ENCODE data around the gene EGLN3. TPM values are rescaled to one million over a fixed set of nuclear protein-coding genes. Genes with fewer than 3 reads are reported as not detected.

The EGLN3 gene
- total RNA-seq, 1 experiment from 2014 or later: 3.6 TPM

DNA sequence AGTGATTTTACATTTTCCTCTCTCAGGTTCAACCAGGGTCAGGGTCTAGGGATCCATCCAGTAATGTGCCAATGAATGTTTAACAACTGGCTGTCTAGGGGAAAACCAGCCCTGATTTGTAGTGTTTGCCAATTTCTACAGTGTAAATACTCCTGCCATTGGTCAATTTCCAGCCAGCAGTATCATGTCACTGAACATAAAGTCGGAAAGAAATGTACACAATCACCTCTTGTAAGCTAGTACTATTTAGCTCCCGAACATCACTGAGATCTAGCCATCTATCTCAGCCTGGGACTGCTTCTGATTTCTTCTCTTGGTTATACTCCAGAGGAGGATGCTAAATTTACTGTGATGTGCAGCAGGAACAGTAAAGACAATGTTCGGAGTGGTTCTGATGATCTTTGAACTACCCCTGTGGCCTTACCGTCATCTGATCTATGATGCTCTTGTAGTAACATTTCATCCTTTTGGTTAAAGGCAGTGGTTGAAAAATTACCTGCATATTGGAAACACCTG, 36.7 kb upstream of the EGLN3 start:
- BruUV-seq (replicated peaks): no TSS peak
- no peak for DNase-seq (ENCODE audit: low read depth, low spot score)
- Histone ChIP-seq H3K27me3 (ENCODE audit: control insufficient read depth, insufficient read depth, low read length) (no peaks in the 10 kb centered on the region), H3K27ac (ENCODE audit: low read length) (no peak overlapping the region), H3K4me1 (ENCODE audit: control insufficient read depth, insufficient read depth, low read length) (no peaks in the 10 kb centered on the region), H3K4me3 (ENCODE audit: low read depth in 2 of 2, low read length in 2 of 2) (no peak overlapping the region), H3K9me3 (ENCODE audit: control insufficient read depth, insufficient read depth, low read depth, low read length) (no peaks in the 10 kb centered on the region), H3K36me3 (ENCODE audit: control insufficient read depth, insufficient read depth, low read length) (no peaks in the 10 kb centered on the region)
- no peak for ATAC-seq
- POLR2A ChIA-PET: no interaction called here
- intact Hi-C loops (cut with micrococcal nuclease; ENCODE audit: unreplicated experiment) (no loop called here), in situ Hi-C loops (cut with HindIII; ENCODE audit: low pct_unique_long_range_greater_than_20kb, low sequenced_read_pairs) (no loop called here)
- CTCF ChIA-PET: no interaction called here
- TF ChIP-seq REST (IDR thresholded peaks at IDR 0.05; ENCODE audit: insufficient read depth in 1 of 2, low read depth in 2 of 2, low read length in 1 of 2) (no peak), POLR2AphosphoS5 (IDR thresholded peaks at IDR 0.05; ENCODE audit: low read depth, low read length) (no peak), SIN3A (IDR thresholded peaks at IDR 0.05; ENCODE audit: borderline replicate concordance, insufficient read depth, low read depth, low read length) (no peak), TCF7L2 (IDR thresholded peaks at IDR 0.05; ENCODE audit: low read depth, low read length) (no peak)
- TF ChIP-seq, protein P1, sequence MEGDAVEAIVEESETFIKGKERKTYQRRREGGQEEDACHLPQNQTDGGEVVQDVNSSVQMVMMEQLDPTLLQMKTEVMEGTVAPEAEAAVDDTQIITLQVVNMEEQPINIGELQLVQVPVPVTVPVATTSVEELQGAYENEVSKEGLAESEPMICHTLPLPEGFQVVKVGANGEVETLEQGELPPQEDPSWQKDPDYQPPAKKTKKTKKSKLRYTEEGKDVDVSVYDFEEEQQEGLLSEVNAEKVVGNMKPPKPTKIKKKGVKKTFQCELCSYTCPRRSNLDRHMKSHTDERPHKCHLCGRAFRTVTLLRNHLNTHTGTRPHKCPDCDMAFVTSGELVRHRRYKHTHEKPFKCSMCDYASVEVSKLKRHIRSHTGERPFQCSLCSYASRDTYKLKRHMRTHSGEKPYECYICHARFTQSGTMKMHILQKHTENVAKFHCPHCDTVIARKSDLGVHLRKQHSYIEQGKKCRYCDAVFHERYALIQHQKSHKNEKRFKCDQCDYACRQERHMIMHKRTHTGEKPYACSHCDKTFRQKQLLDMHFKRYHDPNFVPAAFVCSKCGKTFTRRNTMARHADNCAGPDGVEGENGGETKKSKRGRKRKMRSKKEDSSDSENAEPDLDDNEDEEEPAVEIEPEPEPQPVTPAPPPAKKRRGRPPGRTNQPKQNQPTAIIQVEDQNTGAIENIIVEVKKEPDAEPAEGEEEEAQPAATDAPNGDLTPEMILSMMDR (IDR thresholded peaks at IDR 0.05): no peak

GRCh38 chr14:33986804-33987203, 35.9 kb upstream of the EGLN3 start:
- intact Hi-C loops (cut with micrococcal nuclease; ENCODE audit: unreplicated experiment) (no loop called here), in situ Hi-C loops (cut with HindIII; ENCODE audit: low pct_unique_long_range_greater_than_20kb, low sequenced_read_pairs) (no loop called here)
- H3K36me3 ChIP-seq (ENCODE audit: control insufficient read depth, insufficient read depth, low read length): no peaks in the 10 kb centered on the region
- H3K9me3 ChIP-seq (ENCODE audit: control insufficient read depth, insufficient read depth, low read depth, low read length): no peaks in the 10 kb centered on the region
- ChIA-PET CTCF (no interaction called here), POLR2A (no interaction called here)
- TF ChIP-seq SIN3A (IDR thresholded peaks at IDR 0.05; ENCODE audit: borderline replicate concordance, insufficient read depth, low read depth, low read length) (no peak), POLR2AphosphoS5 (IDR thresholded peaks at IDR 0.05; ENCODE audit: low read depth, low read length) (no peak), REST (IDR thresholded peaks at IDR 0.05; ENCODE audit: insufficient read depth in 1 of 2, low read depth in 2 of 2, low read length in 1 of 2) (no peak), TCF7L2 (IDR thresholded peaks at IDR 0.05; ENCODE audit: low read depth, low read length) (no peak)
- TF ChIP-seq, protein P1 (IDR thresholded peaks at IDR 0.05): no peak
- no TSS peak for BruUV-seq (replicated peaks)
- no peak overlapping the region for H3K4me3 ChIP-seq (ENCODE audit: low read depth in 2 of 2, low read length in 2 of 2)
- DNase-seq (ENCODE audit: low read depth, low spot score) (no peak), ATAC-seq (no peak)
- H3K27me3 ChIP-seq (ENCODE audit: control insufficient read depth, insufficient read depth, low read length): no peaks in the 10 kb centered on the region
- no peaks in the 10 kb centered on the region for H3K4me1 ChIP-seq (ENCODE audit: control insufficient read depth, insufficient read depth, low read length)
- no peak overlapping the region for H3K27ac ChIP-seq (ENCODE audit: low read length)
